ENCODE measurements around the gene ERGIC1.
A peak's percentile ranks its signal among the peaks of the same experiment; 100 is the strongest.
"Not testable (repeated sequence)": the region's sequence is repeated elsewhere in the genome, so short reads cannot be mapped to it uniquely, and the experiment has no call there.

Gene ERGIC1

GRCh38 chr5:172800088-172800551 is 33.9 kb upstream of the ERGIC1 start:
- no peak for DNase-seq (ENCODE audit: low read depth in 2 of 2, low spot score in 1 of 2)

- DNase-seq (ENCODE audit: low read depth in 2 of 2, low spot score in 1 of 2), result no peak
Observed at GRCh38 chr5:172801179-172801671, 32.8 kb upstream of the ERGIC1 start.

- no peak for DNase-seq (ENCODE audit: low read depth in 2 of 2, low spot score in 1 of 2)
Observed at GRCh38 chr5:172802112-172802511, 31.9 kb upstream of the ERGIC1 start.

- DNase-seq (ENCODE audit: low read depth in 2 of 2, low spot score in 1 of 2), result no peak
Observed at GRCh38 chr5:172802567-172803176, 31.4 kb upstream of the ERGIC1 start.

- DNase-seq (ENCODE audit: low read depth in 2 of 2, low spot score in 1 of 2), result no peak
Observed at GRCh38 chr5:172805018-172805683, 28.9 kb upstream of the ERGIC1 start.

GRCh38 chr5:172805736-172806255 is 28.3 kb upstream of the ERGIC1 start:
- no peak for DNase-seq (ENCODE audit: low read depth in 2 of 2, low spot score in 1 of 2)

- DNase-seq (ENCODE audit: low read depth in 2 of 2, low spot score in 1 of 2), result peak; percentile 70 to 85
Observed at GRCh38 chr5:172806897-172807672, 27.0 kb upstream of the ERGIC1 start.

GRCh38 chr5:172807766-172808311 is 26.2 kb upstream of the ERGIC1 start:
- DNase-seq (ENCODE audit: low read depth in 2 of 2, low spot score in 1 of 2), result no peak

GRCh38 chr5:172809774-172810173 is 24.3 kb upstream of the ERGIC1 start:
- DNase-seq (ENCODE audit: low read depth in 2 of 2, low spot score in 1 of 2), result no peak

- not testable (repeated sequence) for DNase-seq (ENCODE audit: low read depth in 2 of 2, low spot score in 1 of 2)
Observed at GRCh38 chr5:172810996-172811395, 23.1 kb upstream of the ERGIC1 start.

GRCh38 chr5:172815631-172816030 is 18.4 kb upstream of the ERGIC1 start:
- no peak for DNase-seq (ENCODE audit: low read depth in 2 of 2, low spot score in 1 of 2)

GRCh38 chr5:172816925-172817562 is 17.0 kb upstream of the ERGIC1 start:
- no peak for DNase-seq (ENCODE audit: low read depth in 2 of 2, low spot score in 1 of 2)

- DNase-seq (ENCODE audit: low read depth in 2 of 2, low spot score in 1 of 2), result no peak
Observed at GRCh38 chr5:172817664-172818063, 16.4 kb upstream of the ERGIC1 start.

GRCh38 chr5:172818081-172818480 is 16.0 kb upstream of the ERGIC1 start:
- DNase-seq (ENCODE audit: low read depth in 2 of 2, low spot score in 1 of 2), result no peak

GRCh38 chr5:172819569-172819968 is 14.5 kb upstream of the ERGIC1 start:
- DNase-seq (ENCODE audit: low read depth in 2 of 2, low spot score in 1 of 2), result no peak

GRCh38 chr5:172820046-172820767 is 13.8 kb upstream of the ERGIC1 start:
- DNase-seq (ENCODE audit: low read depth in 2 of 2, low spot score in 1 of 2), result no peak

- DNase-seq (ENCODE audit: low read depth in 2 of 2, low spot score in 1 of 2), result no peak
Observed at GRCh38 chr5:172821340-172821985, 12.6 kb upstream of the ERGIC1 start.

GRCh38 chr5:172823840-172824362 is 10.2 kb upstream of the ERGIC1 start:
- DNase-seq (ENCODE audit: low read depth in 2 of 2, low spot score in 1 of 2), result no peak

- DNase-seq (ENCODE audit: low read depth in 2 of 2, low spot score in 1 of 2), result no peak
Observed at GRCh38 chr5:172825610-172826204, 8.3 kb upstream of the ERGIC1 start.
